Middle frontal gyrus (tissue), 1 donor: ENCODE results near the gene SYNPO.

Experiments
- DNase-seq: peaks from one replicate; pipeline ENCODE4 v3.0.0-alpha.2; 2015; ENCODE audit warnings: low spot score; ENCODE audit errors: extremely low spot score

The SYNPO gene

GRCh38 chr5:150640311-150641005, at the start of gene SYNPO:
Gene SYNPO, plus strand, starts transcription at chr5:150640660. Its CDS starts 7,616 bp downstream, at chr5:150648276.
- peak; percentile 34 for DNase-seq

GRCh38 chr5:150590979-150591695, 49.3 kb upstream of the SYNPO start:
- DNase-seq, result no peak

- DNase-seq, result no peak
These were observed 46.9 kb upstream of the SYNPO start for GRCh38 chr5:150593593-150593992.

GRCh38 chr5:150593996-150594395, 46.5 kb upstream of the SYNPO start:
- no peak for DNase-seq

GRCh38 chr5:150595466-150596031, 44.9 kb upstream of the SYNPO start:
- no peak for DNase-seq

GRCh38 chr5:150596313-150596712, 44.1 kb upstream of the SYNPO start:
- no peak for DNase-seq

- no peak for DNase-seq
These were observed 43.6 kb upstream of the SYNPO start for GRCh38 chr5:150596826-150597225.

GRCh38 chr5:150598006-150598405, 42.5 kb upstream of the SYNPO start:
- no peak for DNase-seq

- DNase-seq, result no peak
These were observed 41.6 kb upstream of the SYNPO start for GRCh38 chr5:150598821-150599273.

GRCh38 chr5:150599281-150599680, 41.2 kb upstream of the SYNPO start:
- DNase-seq, result no peak

- no peak for DNase-seq
These were observed 40.4 kb upstream of the SYNPO start for GRCh38 chr5:150599917-150600511.

- DNase-seq, result no peak
These were observed 39.6 kb upstream of the SYNPO start for GRCh38 chr5:150600616-150601490.

GRCh38 chr5:150601491-150602345, 38.7 kb upstream of the SYNPO start:
- DNase-seq, result no peak

- no peak for DNase-seq
These were observed 37.4 kb upstream of the SYNPO start for GRCh38 chr5:150603052-150603451.

GRCh38 chr5:150603491-150603890, 37.0 kb upstream of the SYNPO start:
- no peak for DNase-seq

GRCh38 chr5:150604010-150604409, 36.5 kb upstream of the SYNPO start:
- no peak for DNase-seq

- no peak for DNase-seq
These were observed 35.5 kb upstream of the SYNPO start for GRCh38 chr5:150604894-150605440.

GRCh38 chr5:150605546-150605945, 34.9 kb upstream of the SYNPO start:
- no peak for DNase-seq

GRCh38 chr5:150606476-150606875, 34.0 kb upstream of the SYNPO start:
- no peak for DNase-seq

- no peak for DNase-seq
These were observed 33.4 kb upstream of the SYNPO start for GRCh38 chr5:150607105-150607504.
